IPS-NIHi7 (cell line): ENCODE results near the gene PMF1.
"Not testable (repeated sequence)": the region's sequence is repeated elsewhere in the genome, so short reads cannot be mapped to it uniquely, and the experiment has no call there.

Experiments
- DNase-seq: peaks from one replicate; pipeline ENCODE4 v3.0.0; 2012; ENCODE audit warnings: mixed read lengths; ENCODE audit errors: extremely low spot score

The PMF1 gene

GRCh38 chr1:156212833-156213643, at the start of gene PMF1:
PMF1 (plus strand) TSS chr1:156213007; CDS start chr1:156213016, 9 bp downstream.
- DNase-seq, result peak; percentile 100

- DNase-seq, result no peak
Measured at GRCh38 chr1:156163712-156164111, 49.1 kb upstream of the PMF1 start.

- DNase-seq, result no peak
Measured at GRCh38 chr1:156164125-156164831, 48.5 kb upstream of the PMF1 start.

GRCh38 chr1:156165083-156165482, 47.7 kb upstream of the PMF1 start:
- DNase-seq, result no peak

GRCh38 chr1:156167536-156167935, 45.3 kb upstream of the PMF1 start:
- DNase-seq, result no peak

GRCh38 chr1:156172696-156173470, 39.9 kb upstream of the PMF1 start:
- peak; percentile 48 for DNase-seq

- DNase-seq, result no peak
Measured at GRCh38 chr1:156176610-156177210, 36.1 kb upstream of the PMF1 start.

GRCh38 chr1:156177919-156178654, 34.7 kb upstream of the PMF1 start:
- no peak for DNase-seq

- DNase-seq, result no peak
Measured at GRCh38 chr1:156180471-156180870, 32.3 kb upstream of the PMF1 start.

- not testable (repeated sequence) for DNase-seq
Measured at GRCh38 chr1:156181391-156181924, 31.3 kb upstream of the PMF1 start.

GRCh38 chr1:156182010-156182779, 30.6 kb upstream of the PMF1 start:
- not testable (repeated sequence) for DNase-seq

GRCh38 chr1:156186347-156187177, 26.2 kb upstream of the PMF1 start:
- not testable (repeated sequence) for DNase-seq

- not testable (repeated sequence) for DNase-seq
Measured at GRCh38 chr1:156190265-156190664, 22.5 kb upstream of the PMF1 start.

GRCh38 chr1:156191292-156191964, 21.4 kb upstream of the PMF1 start:
- DNase-seq, result no peak

- DNase-seq, result no peak
Measured at GRCh38 chr1:156193208-156193487, 19.7 kb upstream of the PMF1 start.

GRCh38 chr1:156193488-156194299, 19.1 kb upstream of the PMF1 start, which contains the start of gene SLC25A44:
SLC25A44 (plus strand) TSS chr1:156194104; CDS start chr1:156199848, 5,744 bp downstream.
- peak; percentile 97 for DNase-seq

GRCh38 chr1:156194300-156194652, 18.5 kb upstream of the PMF1 start:
- DNase-seq, result no peak

GRCh38 chr1:156195853-156196252, 17.0 kb upstream of the PMF1 start:
- DNase-seq, result no peak
